Neural cell (in vitro differentiated cells): Measurements from ENCODE around the gene NSUN6. TPM values are rescaled to one million over a fixed set of nuclear protein-coding genes. Genes with fewer than 3 reads are reported as not detected.

Source experiments
- H2AFZ ChIP-seq: fragments of 200-600, 300-800 bp; sonication (generic), shearing (Covaris generic); 2 replicates; pipeline ENCODE4 v1.6.0; 2014; ENCODE audit warnings: low read depth, mild to moderate bottlenecking, antibody characterized with exemption, low read length, moderate library complexity
- H3F3A ChIP-seq: fragments of 200-600 bp; shearing (Covaris generic); 2 replicates; pipeline ENCODE4 v1.6.1; 2016; ENCODE audit warnings: mild to moderate bottlenecking, moderate library complexity, mixed read lengths, antibody characterized with exemption, low read length; ENCODE audit not compliant: insufficient read depth, poor library complexity, severe bottlenecking
- H3K27ac ChIP-seq: fragments of 200-600, 300-800 bp; sonication (generic), shearing (Covaris generic); 2 replicates; pipeline ENCODE4 v1.5.1; 2014; ENCODE audit warnings: mild to moderate bottlenecking, low read length, moderate library complexity
- H3K27me3 ChIP-seq: fragments of 300-800, 200-600 bp; sonication (generic), shearing (Covaris generic); 2 replicates; pipeline ENCODE4 v1.6.0; 2014; ENCODE audit warnings: mild to moderate bottlenecking, low read depth, low read length, moderate library complexity; ENCODE audit not compliant: insufficient read depth
- H3K36me3 ChIP-seq: fragments of 300-800, 200-600 bp; sonication (generic), shearing (Covaris generic); 2 replicates; pipeline ENCODE4 v1.5.1; 2014; ENCODE audit warnings: mild to moderate bottlenecking, antibody characterized with exemption, low read length, moderate library complexity; ENCODE audit not compliant: insufficient read depth
- H3K4me2 ChIP-seq: fragments of 300-800, 200-600 bp; sonication (generic), shearing (Covaris generic); 2 replicates; pipeline ENCODE4 v1.6.0; 2014; ENCODE audit warnings: mild to moderate bottlenecking, low read length
- H3K4me3 ChIP-seq: fragments of 300-800, 200-600 bp; sonication (generic), shearing (Covaris generic); 2 replicates; pipeline ENCODE4 v1.5.1; 2014; ENCODE audit warnings: mild to moderate bottlenecking, low read length, moderate library complexity
- H3K79me2 ChIP-seq: fragments of 200-600 bp; shearing (Covaris generic); replicated peaks from 2 replicates; pipeline ENCODE4 v1.6.0; 2014; ENCODE audit warnings: mild to moderate bottlenecking, low read length, moderate library complexity; ENCODE audit not compliant: insufficient read depth
- H3K9ac ChIP-seq: fragments of 300-800, 200-600 bp; sonication (generic), shearing (Covaris generic); 2 replicates; pipeline ENCODE4 v1.6.1; 2016; ENCODE audit warnings: mild to moderate bottlenecking, low read length, mixed read lengths
- H3K9me2 ChIP-seq: fragments of 200-600 bp; shearing (Covaris generic); 2 replicates; pipeline ENCODE4 v1.6.1; 2016; ENCODE audit warnings: mild to moderate bottlenecking, low read length, mixed read lengths; ENCODE audit not compliant: insufficient read depth
- H3K9me3 ChIP-seq: fragments of 200-600, 300-800 bp; sonication (generic), shearing (Covaris generic); 2 replicates; pipeline ENCODE4 v1.6.1; 2016; ENCODE audit warnings: mild to moderate bottlenecking, mixed run types, low read length, moderate library complexity, mixed read lengths
- H4K20me1 ChIP-seq: fragments of 200-600 bp; shearing (Covaris generic); 2 replicates; pipeline ENCODE4 v1.6.1; 2016; ENCODE audit warnings: mild to moderate bottlenecking, mixed run types; ENCODE audit not compliant: insufficient read depth
- EP300 ChIP-seq: fragments of 450-650 bp; conservative IDR thresholded peaks from 2 replicates; pipeline ENCODE4 v1.6.1; 2014; ENCODE audit warnings: antibody characterized with exemption, mild to moderate bottlenecking, moderate library complexity; ENCODE audit not compliant: poor library complexity, severe bottlenecking
- EZH2 ChIP-seq: fragments of 200-600, 300-800 bp; shearing (Covaris generic), sonication (generic); IDR thresholded peaks from 2 replicates; pipeline ENCODE4 v1.6.1; 2014; ENCODE audit warnings: antibody characterized with exemption, low read length, borderline replicate concordance, mild to moderate bottlenecking; ENCODE audit not compliant: insufficient read depth, poor library complexity, severe bottlenecking
- MXI1 ChIP-seq: fragments of 450-650 bp; conservative IDR thresholded peaks from 2 replicates; pipeline ENCODE4 v1.6.1; 2014; ENCODE audit warnings: antibody characterized with exemption, mild to moderate bottlenecking; ENCODE audit not compliant: poor library complexity, severe bottlenecking
- POLR2AphosphoS5 ChIP-seq: IDR thresholded peaks from 2 replicates; pipeline ENCODE4 v1.6.1; 2012
- RAD21 ChIP-seq: fragments of 450-650 bp; conservative IDR thresholded peaks from 2 replicates; pipeline ENCODE4 v1.6.1; 2014; ENCODE audit warnings: antibody characterized with exemption, mild to moderate bottlenecking, moderate library complexity
- REST ChIP-seq: IDR thresholded peaks from 2 replicates; pipeline ENCODE4 v1.6.1; 2012; ENCODE audit warnings: borderline replicate concordance
- SMC3 ChIP-seq: fragments of 450-650 bp; conservative IDR thresholded peaks from 2 replicates; pipeline ENCODE4 v1.6.1; 2014; ENCODE audit warnings: antibody characterized with exemption, mild to moderate bottlenecking, moderate library complexity; ENCODE audit not compliant: poor library complexity
- TAF1 ChIP-seq: IDR thresholded peaks from 2 replicates; pipeline ENCODE4 v1.6.1; 2012; ENCODE audit warnings: low read depth
- polyA plus RNA-seq: library from polyadenylated mRNA; depleted of rRNA; stranded (reverse); fragments of >200 nt; gene quantifications from 2 replicates; pipeline ENCODE4 v1.2.3, GENCODE V29; 2014
- TF ChIP-seq, protein P1 (sequence below): fragments of 450-650 bp; IDR thresholded peaks from 2 replicates; pipeline ENCODE4 v1.5.1; 2014; ENCODE audit warnings: antibody characterized with exemption, mild to moderate bottlenecking, moderate library complexity; ENCODE audit not compliant: poor library complexity, severe bottlenecking

The NSUN6 gene
- polyA plus RNA-seq, 1 donor from 2014 or later, result 74.6 TPM

- Histone ChIP-seq H3K4me3 (no peak overlapping the region), H4K20me1 (no peaks in the 10 kb centered on the region), H3F3A (no peaks in the 10 kb centered on the region), H3K9me2 (no peaks in the 10 kb centered on the region), H3K27ac (no peak overlapping the region), H3K27me3 (no peaks in the 10 kb centered on the region), H3K36me3 (no peaks in the 10 kb centered on the region), H3K79me2 (no peaks in the 10 kb centered on the region), H3K9ac (no peak overlapping the region), H3K4me2 (no peak overlapping the region), H2AFZ (no peak overlapping the region), H3K9me3 (no peaks in the 10 kb centered on the region)
- TF ChIP-seq EP300, result no peak
- TF ChIP-seq POLR2AphosphoS5, result no peak
- no peak for TF ChIP-seq SMC3
- TF ChIP-seq REST, result no peak
- no peak for TF ChIP-seq RAD21
- TF ChIP-seq MXI1, result no peak
- no peak for TF ChIP-seq EZH2
- TF ChIP-seq, protein P1, sequence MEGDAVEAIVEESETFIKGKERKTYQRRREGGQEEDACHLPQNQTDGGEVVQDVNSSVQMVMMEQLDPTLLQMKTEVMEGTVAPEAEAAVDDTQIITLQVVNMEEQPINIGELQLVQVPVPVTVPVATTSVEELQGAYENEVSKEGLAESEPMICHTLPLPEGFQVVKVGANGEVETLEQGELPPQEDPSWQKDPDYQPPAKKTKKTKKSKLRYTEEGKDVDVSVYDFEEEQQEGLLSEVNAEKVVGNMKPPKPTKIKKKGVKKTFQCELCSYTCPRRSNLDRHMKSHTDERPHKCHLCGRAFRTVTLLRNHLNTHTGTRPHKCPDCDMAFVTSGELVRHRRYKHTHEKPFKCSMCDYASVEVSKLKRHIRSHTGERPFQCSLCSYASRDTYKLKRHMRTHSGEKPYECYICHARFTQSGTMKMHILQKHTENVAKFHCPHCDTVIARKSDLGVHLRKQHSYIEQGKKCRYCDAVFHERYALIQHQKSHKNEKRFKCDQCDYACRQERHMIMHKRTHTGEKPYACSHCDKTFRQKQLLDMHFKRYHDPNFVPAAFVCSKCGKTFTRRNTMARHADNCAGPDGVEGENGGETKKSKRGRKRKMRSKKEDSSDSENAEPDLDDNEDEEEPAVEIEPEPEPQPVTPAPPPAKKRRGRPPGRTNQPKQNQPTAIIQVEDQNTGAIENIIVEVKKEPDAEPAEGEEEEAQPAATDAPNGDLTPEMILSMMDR, result no peak
- no peak for TF ChIP-seq TAF1
Measured at GRCh38 chr10:18684953-18685352, 33.6 kb upstream of the NSUN6 start.

GRCh38 chr10:18684416-18684815 lies 33.0 kb upstream of the NSUN6 start:
- no peak overlapping the region for H3K9ac ChIP-seq
- no peaks in the 10 kb centered on the region for H3K27me3 ChIP-seq
- no peak overlapping the region for H3K4me3 ChIP-seq
- no peaks in the 10 kb centered on the region for H3K9me3 ChIP-seq
- no peak for TF ChIP-seq REST
- TF ChIP-seq POLR2AphosphoS5, result no peak
- no peak for TF ChIP-seq SMC3
- no peak for TF ChIP-seq MXI1
- TF ChIP-seq EP300, result no peak
- no peak for TF ChIP-seq TAF1
- TF ChIP-seq, protein P1, result no peak
- H2AFZ ChIP-seq, result no peak overlapping the region
- no peaks in the 10 kb centered on the region for H3K36me3 ChIP-seq
- H3F3A ChIP-seq, result no peaks in the 10 kb centered on the region
- no peaks in the 10 kb centered on the region for H3K9me2 ChIP-seq
- no peaks in the 10 kb centered on the region for H3K79me2 ChIP-seq
- H3K4me2 ChIP-seq, result no peak overlapping the region
- H4K20me1 ChIP-seq, result no peaks in the 10 kb centered on the region
- H3K27ac ChIP-seq, result no peak overlapping the region
